ENCODE results near the gene NTF4.

Gene NTF4

GRCh38 chr19:49064768-49065611 lies at the start of gene NTF4:
Gene NTF4 (minus strand): TSS chr19:49064818. CDS start chr19:49061997, 2,821 bp downstream.
- DNase-seq (ENCODE audit: extremely low spot score, insufficient read length, low read depth) (no peak), FAIRE-seq (no peak)

GRCh38 chr19:49113762-49114629 lies 49.4 kb upstream of the NTF4 start, which contains the start of gene LIN7B:
Gene LIN7B (plus strand): TSS chr19:49114370. CDS start chr19:49114405, 35 bp downstream.
- FAIRE-seq: peak; percentile 29

GRCh38 chr19:49111218-49111998 lies 46.8 kb upstream of the NTF4 start:
- no peak for FAIRE-seq

More at GRCh38 chr19:49113762-49114629, 49.4 kb upstream of the NTF4 start, which contains the start of gene LIN7B:
- peak; percentile 84 for DNase-seq (ENCODE audit: extremely low spot score, insufficient read length, low read depth)

GRCh38 chr19:49110567-49110966 lies 45.9 kb upstream of the NTF4 start:
- FAIRE-seq (no peak), DNase-seq (ENCODE audit: extremely low spot score, insufficient read length, low read depth) (no peak)

More at GRCh38 chr19:49111218-49111998, 46.8 kb upstream of the NTF4 start:
- DNase-seq (ENCODE audit: extremely low spot score, insufficient read length, low read depth): no peak

GRCh38 chr19:49109569-49110233 lies 45.1 kb upstream of the NTF4 start:
- FAIRE-seq: no peak
- DNase-seq (ENCODE audit: extremely low spot score, insufficient read length, low read depth): no peak

- DNase-seq (ENCODE audit: extremely low spot score, insufficient read length, low read depth): no peak
- FAIRE-seq: no peak
These were observed 44.4 kb upstream of the NTF4 start for GRCh38 chr19:49109051-49109450.

- no peak for FAIRE-seq
These were observed 43.2 kb upstream of the NTF4 start for GRCh38 chr19:49107625-49108459.

GRCh38 chr19:49106648-49107135 lies 42.1 kb upstream of the NTF4 start:
- DNase-seq (ENCODE audit: extremely low spot score, insufficient read length, low read depth) (no peak), FAIRE-seq (peak; percentile 67)

More at GRCh38 chr19:49107625-49108459, 43.2 kb upstream of the NTF4 start:
- DNase-seq (ENCODE audit: extremely low spot score, insufficient read length, low read depth): no peak

- FAIRE-seq (no peak), DNase-seq (ENCODE audit: extremely low spot score, insufficient read length, low read depth) (no peak)
These were observed 39.7 kb upstream of the NTF4 start for GRCh38 chr19:49104229-49104864.

- DNase-seq (ENCODE audit: extremely low spot score, insufficient read length, low read depth): no peak
- FAIRE-seq: no peak
These were observed 38.9 kb upstream of the NTF4 start for GRCh38 chr19:49103331-49104085.

GRCh38 chr19:49102303-49102702 lies 37.7 kb upstream of the NTF4 start:
- DNase-seq (ENCODE audit: extremely low spot score, insufficient read length, low read depth) (no peak), FAIRE-seq (no peak)

- DNase-seq (ENCODE audit: extremely low spot score, insufficient read length, low read depth) (no peak), FAIRE-seq (no peak)
These were observed 36.5 kb upstream of the NTF4 start for GRCh38 chr19:49101160-49101559.

- DNase-seq (ENCODE audit: extremely low spot score, insufficient read length, low read depth) (no peak), FAIRE-seq (no peak)
These were observed 34.2 kb upstream of the NTF4 start for GRCh38 chr19:49098795-49099194.

- FAIRE-seq (peak; percentile 83), DNase-seq (ENCODE audit: extremely low spot score, insufficient read length, low read depth) (peak; percentile 59)
These were observed 33.1 kb upstream of the NTF4 start for GRCh38 chr19:49097453-49098288.

- no peak for FAIRE-seq
- no peak for DNase-seq (ENCODE audit: extremely low spot score, insufficient read length, low read depth)
These were observed 30.2 kb upstream of the NTF4 start for GRCh38 chr19:49094505-49095482.

Data from GM18507 (cell line).